Glomerular endothelial cell (primary cell): Measurements from ENCODE around the gene G6PC1. TPM values are rescaled to one million over a fixed set of nuclear protein-coding genes. Genes with fewer than 3 reads are reported as not detected.
A peak's percentile ranks its signal among the peaks of the same experiment; 100 is the strongest.
"Not testable (repeated sequence)": the region's sequence is repeated elsewhere in the genome, so short reads cannot be mapped to it uniquely, and the experiment has no call there.

Source experiments
- DNase-seq: peaks from one replicate; pipeline ENCODE4 v3.0.0-alpha.2; 2011; ENCODE audit warnings: low read depth, low spot score; ENCODE audit errors: extremely low read depth
- total RNA-seq: library from RNA; depleted of rRNA; stranded (reverse); fragments of >200 nt; gene quantifications from 2 replicates; pipeline ENCODE4 v1.2.3, GENCODE V29; 2015

G6PC1 gene
- total RNA-seq, 1 donor from 2014 or later, result not detected

DNA sequence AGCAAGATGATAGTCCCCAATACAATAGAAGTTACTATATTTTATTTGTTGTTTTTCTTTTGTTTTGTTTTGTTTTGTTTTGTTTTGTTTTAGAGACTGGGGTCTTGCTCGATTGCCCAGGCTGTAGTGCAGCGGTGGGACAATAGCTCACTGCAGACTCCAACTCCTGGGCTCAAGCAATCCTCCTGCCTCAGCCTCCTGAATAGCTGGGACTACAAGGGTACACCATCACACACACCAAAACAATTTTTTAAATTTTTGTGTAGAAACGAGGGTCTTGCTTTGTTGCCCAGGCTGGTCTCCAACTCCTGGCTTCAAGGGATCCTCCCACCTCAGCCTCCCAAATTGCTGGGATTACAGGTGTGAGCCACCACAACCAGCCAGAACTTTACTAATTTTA is 618 bp upstream of the G6PC1 start:
- not testable (repeated sequence) for DNase-seq

DNA sequence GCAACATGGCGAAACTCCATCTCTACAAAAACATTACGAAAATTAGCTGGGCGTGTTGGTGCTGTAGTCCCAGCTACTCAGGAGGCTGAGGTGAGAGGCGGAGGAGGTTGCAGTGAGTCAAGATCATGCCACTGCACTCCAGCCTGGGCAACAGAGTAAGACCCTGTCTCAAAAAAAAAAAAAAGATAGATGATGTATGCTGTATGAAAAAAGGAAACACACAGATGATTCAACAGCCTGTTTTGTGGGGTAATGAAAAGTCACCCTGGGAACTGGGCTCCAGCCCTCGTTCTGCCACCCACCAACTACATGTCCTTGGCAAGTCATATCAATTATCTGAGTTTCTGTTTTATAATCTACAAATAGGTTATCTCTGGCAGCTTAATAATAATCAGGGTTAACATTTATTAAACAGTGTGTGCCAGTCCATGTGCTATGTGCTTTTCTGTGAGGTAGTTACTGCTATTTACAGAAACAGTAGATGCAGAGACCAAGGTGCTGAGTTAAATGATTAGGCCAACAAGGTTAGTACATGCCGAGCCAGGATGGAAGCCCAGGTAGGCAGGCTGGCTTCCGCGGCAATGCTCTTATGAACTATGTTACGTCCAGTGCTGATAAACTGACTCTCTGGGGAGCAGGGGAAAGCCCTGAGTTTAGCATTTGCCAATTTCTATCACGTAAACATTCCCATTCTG is 1.1 kb downstream of the G6PC1 start:
- DNase-seq, result no peak

DNA sequence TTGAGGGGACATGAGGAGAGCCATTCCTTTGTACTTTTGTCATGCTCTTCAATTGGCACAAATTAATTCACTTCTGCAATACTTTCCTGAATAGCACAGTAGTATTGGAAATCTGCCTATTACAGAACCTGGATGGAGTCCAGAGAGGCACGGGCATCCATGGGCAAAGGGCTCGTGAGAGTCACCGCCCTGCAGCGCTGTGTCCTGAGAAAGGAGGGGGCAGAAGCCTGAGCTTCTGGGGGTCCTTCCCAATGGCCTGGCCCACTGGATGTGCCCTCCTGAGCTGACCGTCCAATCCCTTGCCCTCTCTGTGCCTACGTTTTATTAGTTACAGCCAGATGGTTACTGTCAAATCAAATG is 3.5 kb downstream of the G6PC1 start:
- no peak for DNase-seq

DNA sequence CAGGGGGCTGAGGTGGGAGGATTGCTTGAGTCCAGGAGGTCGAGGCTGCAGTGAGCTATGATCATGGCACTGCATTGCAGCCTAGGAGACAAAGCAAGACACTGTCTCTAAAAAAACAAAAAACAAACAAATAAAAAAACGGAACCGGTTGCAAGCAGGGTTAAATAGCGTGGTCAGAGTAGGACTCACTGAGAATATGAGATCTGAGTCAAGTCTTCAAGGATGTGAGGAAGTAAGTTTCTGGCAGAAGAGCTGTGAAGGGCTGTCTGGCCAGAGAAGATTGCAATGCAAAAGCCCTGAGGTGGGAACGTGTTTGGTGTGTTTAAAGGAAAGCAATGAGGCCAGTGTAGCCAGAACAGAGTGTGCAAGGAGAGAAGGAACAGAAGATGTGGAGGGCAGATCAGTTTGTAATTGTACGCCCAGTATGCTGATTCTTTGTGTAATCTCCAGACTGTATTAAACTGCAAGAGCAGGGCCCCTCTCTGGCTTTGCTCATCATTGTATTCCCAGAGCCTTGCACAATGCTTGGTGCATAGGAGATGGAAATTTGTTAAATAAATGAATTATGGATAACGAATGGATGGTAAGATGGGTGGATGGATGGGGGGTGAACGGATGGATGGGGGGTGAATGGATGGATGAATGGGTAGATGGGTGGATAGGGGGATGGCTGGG is 6.3 kb downstream of the G6PC1 start:
- DNase-seq, result no peak

DNA sequence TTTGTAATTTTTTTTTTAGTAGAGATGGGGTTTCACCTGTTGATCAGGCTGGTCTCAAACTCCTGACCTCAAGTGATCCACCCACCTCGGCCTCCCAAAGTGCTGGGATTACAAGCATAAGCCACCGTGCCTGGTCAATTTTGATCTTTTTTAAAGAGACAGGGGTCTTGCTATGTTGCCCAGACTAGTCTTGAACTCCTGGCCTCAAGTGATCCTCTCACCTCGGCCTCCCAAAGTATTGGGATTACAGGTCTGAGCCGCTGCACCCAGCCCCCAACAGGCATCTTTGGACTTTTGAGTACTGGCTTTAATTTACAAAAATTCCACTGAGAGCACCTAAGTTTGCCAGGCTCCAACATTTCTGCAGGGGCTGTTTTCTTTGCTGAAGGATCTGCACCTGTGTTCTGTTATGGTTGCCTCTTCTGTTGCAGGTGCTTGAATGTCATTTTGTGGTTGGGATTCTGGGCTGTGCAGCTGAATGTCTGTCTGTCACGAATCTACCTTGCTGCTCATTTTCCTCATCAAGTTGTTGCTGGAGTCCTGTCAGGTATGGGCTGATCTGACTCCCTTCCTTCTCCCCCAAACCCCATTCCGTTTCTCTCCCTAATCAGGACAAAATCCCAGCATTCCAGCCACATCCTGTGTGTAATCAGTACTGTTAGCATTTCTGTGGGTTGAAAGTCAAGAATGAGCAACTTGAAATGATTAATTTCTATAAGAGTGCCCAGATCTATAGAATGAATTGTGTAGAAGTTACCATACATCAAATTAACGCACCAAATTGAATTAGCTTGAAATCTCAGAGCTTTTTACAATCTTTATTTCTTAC is 8.5 kb downstream of the G6PC1 start:
- no peak for DNase-seq

DNA sequence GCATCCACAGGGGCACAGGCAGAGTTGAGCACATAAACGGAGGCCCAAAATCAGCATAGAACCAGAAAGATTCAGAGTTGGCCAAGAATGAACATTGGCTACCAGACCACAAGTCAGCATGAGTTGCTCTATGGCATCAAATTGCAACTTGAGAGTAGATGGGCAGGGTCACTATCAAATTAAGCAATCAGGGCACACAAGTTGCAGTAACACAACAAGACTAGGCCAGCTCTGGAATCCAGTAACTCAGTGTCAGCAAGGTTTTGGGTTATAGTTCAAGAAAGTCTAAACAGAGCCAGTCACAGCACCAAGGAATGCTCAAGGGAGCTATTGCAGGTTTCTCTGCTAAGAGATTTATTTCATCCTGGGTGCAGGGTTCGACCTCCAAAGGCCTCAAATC is 12.9 kb downstream of the G6PC1 start:
- no peak for DNase-seq

DNA sequence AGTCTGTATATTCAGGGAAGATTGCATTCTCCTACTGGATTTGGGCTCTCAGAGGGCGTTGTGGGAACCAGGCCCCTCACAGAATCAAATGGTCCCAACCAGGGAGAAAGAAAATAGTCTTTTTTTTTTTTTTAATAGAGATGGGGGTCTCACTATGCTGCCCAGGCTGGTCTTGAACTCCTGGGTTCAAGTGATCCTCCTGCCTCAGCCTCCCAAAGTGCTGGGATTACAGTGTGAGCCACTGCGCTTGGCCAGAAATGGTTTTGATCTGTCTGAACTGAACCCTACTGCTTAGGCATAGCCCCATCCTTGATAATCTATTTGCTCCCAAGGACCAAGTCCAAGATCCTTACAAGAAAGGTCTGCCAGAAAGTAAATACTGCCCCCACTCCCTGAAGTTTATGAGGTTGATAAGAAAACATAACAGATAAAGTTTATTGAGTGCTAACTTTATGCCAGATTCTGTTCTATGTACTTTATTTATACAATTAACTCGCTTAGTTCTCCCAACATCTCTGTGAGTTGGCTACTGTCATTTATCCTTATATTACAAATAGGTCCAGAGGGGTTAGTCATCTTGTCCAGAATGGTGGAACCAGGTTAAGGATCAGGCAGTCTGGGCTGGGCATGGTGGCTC is 13.5 kb downstream of the G6PC1 start:
- no peak for DNase-seq

DNA sequence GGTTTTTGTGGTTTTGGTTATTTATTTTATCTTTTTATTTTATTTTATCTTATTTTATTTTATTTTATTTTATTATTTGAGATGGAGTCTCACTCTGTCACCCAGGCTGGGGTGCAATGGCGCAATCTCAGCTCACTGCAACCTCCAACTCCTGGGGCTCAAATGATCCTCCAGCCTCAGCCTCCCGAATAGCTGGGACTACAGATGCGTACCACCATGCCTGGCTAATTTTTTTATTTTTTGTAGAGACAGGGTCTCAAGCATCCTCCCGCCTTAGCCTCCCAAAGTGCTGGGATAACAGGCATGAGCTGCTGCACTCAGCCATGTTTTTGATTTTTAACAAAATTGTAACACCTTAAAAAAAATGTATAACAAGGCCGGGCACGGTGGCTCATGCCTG is 14.7 kb downstream of the G6PC1 start:
- not testable (repeated sequence) for DNase-seq

DNA sequence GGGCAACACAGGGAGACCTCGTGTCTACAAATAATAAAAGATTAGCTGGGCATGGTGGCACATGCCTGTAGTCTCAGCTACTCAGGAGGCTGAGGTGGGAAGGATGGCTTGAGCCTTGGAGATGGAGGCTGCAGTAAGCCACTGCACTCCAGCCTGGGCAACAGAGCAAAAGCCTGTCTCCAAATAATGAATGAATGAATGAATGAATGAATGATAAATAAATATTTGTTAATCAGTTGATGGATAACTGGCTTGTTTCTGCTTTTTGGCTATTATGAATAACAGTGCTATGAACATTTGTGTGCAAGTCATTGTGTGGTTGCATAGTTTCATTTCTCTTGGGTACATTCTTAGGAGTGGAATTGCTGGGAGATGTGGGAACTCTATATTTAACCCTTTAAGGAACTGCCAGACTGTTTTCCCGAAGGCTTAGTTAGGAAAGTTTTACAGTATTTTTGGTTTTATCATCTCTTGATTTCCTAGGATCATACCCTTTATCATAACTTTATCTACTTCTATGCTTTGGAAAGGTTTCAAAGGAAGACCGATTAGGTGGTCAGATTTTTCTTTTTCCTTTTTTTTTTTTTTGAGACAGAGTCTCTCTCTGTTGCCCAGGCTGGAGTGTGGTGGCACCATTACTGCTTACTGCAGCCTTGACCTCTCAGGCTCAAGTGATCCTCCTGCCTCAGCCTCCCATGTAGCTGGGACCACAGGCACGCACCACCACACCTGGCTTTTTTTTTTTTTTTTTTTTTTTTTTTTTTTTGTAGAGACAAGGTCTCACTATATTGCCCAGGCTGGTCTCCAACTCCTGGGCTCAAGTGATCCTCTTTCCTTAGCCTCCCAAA is 16.0 kb downstream of the G6PC1 start:
- DNase-seq, result not testable (repeated sequence)

DNA sequence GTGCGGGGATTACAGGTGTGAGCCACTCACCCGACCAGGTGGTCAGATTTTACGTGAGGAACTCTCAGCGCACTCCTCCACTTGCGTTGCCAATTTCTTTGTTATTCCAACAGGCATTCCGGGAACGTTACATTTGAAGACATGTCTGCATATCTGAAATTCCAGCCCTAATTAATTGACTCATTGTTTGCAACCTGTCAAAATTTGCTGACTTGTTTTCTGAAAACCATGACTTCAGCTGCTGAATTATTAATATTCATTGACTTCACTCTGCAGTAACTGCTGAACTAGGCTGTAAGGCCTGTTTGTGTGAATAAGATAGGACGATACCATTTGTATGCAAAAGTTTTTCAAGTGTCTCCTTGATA is 16.6 kb downstream of the G6PC1 start:
- DNase-seq, result no peak

DNA sequence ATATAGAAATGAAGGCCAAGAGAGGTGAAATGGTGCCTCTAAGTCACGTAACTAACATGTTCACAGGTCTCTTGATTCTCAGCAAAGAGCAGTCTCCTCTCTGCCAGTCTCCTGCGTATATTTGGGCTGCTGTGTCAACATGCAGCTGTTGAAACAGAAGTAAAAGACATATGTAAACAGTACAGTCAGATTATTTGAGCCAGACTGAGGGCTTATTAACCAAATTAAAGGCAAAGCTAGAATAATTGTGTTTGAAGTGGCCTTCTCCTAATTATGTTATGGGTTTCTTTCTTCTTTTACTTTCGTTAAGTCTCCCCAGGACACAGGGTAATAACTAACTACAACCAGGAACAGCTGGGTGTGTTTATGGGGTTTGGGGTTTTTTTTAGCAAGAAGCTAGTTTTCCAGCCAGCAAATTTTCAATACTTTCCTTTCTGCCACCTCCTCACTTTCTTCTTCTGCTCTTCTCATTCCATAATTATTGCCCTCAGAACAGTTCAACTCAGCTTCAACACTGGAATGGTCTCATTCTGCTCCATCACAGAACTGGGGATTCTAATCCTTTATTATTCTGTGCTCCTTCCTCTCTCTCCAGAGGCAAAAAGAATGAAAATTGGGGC is 18.4 kb downstream of the G6PC1 start:
- DNase-seq, result no peak

DNA sequence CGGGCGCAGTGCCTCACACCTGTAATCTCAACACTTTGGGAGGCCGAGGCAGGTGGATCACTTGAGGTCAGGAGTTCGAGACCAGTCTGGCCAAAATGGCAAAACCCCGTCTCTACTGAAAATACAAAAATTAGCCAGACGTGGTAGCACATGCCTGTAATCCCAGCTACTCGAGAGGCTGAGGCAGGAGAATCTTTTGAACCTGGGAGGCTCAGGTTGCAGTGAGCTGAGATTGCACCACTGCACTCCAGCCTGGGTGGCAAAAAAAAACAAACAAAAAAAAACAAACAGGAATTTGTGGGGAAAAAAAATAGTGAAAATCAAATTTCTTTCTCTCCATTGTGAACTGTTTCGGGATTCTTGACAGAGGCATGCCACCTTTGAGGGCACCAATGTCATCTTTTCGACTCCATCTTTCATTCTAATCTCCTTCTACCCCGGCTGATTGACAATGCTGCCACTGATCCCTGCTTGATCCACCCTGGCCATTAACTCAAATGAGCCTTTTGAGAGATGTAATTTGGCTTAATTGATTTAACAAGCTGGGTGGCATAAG is 19.0 kb downstream of the G6PC1 start:
- not testable (repeated sequence) for DNase-seq

DNA sequence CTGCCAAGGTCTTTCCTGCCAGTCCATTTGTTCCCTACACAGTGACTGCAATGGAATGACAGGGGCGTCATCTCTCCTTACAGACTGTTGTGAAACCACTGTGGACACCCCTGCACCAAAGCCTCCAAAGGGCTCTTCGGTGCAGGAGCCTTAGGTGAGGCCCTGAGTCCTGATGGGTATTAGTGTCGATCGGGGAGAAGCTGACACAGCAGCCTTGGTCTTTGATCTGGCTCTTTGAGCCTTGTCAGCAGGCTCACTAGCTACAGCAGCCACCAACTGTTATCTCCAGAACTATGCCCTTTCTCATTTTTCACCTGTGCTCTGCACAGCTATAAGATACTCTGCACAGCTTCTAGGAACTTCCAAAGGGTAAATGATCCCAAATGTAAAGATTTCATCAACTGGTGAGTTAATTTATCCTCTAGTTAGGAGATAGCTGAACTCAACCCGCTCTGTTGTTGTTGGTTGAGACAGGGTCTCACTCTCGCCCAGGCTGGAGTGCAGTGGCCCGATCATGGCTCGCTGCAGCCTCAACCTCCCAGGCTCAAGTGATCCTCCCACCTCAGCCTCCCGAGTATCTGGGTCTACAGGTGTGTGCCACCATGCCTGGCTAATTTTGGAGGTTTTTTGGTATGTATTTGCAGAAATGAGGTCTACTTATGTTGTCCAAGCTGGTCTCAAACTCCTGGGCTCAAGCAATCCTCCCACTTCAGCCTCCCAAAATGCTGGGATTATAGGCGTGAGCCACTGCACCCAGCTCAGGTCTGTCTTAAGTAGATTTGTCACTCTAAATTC is 19.7 kb downstream of the G6PC1 start:
- DNase-seq, result no peak

DNA sequence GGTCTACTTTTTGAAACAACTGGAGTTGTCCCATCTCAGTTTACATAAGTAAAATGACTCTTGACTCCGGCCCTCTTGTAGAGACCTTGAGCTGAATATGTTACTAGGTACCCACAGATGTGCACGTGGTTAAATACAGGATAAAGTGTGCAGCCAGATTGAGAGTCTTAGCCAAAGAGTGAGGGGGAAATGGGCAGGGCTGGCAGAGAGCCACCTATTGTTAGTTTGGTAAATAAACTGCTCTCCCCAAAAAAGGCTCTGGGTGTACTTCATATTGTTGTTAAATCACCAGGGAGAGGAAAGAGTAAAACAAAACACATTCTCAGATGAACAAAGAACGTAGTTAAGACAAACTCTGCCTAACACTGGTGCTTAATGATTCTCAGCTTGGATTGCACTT is 20.3 kb downstream of the G6PC1 start:
- peak; percentile 94 for DNase-seq

DNA sequence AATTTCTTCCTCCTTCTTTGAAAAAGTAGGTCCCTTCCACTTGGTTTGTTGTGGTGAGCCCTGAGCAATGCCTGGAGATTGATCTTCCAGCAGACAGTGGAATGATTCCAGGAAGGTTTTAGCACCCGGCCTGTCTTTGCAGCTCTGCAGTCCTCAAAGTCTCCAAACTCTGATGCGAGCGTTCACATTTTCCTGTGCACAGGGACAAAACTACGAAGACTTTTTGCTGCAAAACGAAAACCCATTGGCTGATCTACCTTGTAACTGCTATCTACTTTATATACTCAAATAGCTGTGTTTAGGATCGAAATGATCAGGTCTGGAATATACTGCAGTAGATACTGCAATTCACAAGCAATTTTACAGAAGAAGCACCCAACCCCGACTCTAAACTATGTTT is 21.7 kb downstream of the G6PC1 start:
- no peak for DNase-seq

DNA sequence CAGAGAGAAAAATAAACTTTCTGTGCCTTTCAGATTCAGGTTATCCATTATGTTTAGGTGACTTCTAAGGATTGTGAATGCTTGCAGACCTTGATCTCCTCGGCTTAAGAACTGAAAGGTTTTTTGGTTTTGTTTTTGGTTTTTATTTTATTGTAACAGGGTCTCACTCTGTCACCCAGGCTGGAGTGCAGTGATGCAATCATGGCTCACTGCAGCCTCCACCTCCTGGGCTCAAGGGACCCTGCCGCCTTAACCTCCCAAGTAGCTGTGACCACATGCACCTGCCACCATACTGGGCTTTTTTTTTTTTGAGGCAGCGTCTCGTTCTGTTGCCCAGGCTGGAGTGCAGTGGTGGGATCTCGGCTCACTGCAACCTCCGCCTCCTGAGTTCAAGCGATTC is 22.9 kb downstream of the G6PC1 start:
- not testable (repeated sequence) for DNase-seq

DNA sequence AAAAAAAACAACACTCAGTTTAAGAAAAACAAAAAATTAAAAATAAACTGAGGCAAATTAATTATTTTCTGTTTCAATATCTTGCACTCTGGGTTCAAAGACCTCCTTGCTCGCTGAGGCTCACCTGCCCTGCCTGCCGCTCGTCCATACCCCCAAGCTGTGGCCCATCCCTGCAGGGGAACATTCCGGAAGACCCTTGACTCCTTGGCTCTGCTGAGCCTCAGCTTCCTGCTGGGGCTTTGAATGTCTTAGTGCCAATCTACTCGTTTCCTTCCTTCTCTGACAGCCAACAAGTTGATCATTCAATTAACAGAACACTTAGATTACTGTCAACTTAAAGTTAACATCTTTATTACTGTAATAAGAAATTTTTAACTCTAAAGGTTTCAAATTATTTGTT is 24.3 kb downstream of the G6PC1 start:
- DNase-seq, result no peak

DNA sequence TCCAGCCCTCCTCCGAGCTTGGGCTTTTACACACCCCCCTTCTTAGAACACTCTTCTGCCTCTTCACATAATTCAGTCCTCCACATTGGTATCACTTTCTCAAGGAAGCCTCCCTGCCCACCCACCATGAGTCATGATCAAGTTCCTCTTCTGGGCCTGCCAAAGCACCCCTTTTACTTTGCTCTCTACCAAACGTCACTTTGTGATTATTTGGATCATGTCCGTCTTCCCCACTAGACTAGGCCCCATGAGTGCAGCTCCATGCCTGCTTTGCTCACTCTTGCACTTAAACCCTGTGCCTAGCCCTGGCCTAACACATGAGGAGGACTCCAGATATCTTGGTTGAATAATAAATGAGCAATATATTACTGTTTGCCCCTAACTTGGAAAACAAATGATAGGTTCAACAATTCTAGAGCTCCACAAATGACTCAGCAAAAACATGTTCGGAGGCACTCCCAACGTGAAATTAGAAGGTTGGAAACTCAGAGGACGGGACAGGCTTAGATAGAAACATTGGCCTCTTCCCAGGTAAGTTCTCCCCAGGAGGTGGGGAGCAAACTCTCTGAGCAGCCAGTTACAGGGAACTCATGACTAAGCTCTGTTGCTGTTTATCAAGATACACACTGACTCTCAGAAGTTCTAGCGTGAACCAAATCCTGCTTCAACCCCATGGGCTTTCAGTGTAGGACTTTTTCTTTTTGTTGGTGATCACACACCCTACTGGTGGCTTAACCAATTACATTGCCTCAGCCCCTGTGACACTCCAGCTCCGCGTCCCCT is 28.3 kb downstream of the G6PC1 start:
- DNase-seq, result peak; percentile 90
